Measurements from ENCODE around the gene ALDH1L1.

GRCh38 chr3:126118591-126118990, 61.8 kb downstream of the ALDH1L1 start:
- TF ChIP-seq CTCF (IDR thresholded peaks at IDR 0.05) = no peak
- TF ChIP-seq POLR2A (IDR thresholded peaks at IDR 0.05; ENCODE audit: low read depth) = no peak
- TF ChIP-seq POLR2AphosphoS5 (IDR thresholded peaks at IDR 0.05) = no peak
